NCI-H345 (cell line): ENCODE results near the gene TIMM44.
"Not testable (repeated sequence)": the region's sequence is repeated elsewhere in the genome, so short reads cannot be mapped to it uniquely, and the experiment has no call there.

ENCODE experiments used
- DNase-seq: peaks from one replicate; lab custom pipeline; 2025; lab: John Stamatoyannopoulos, UW

TIMM44 gene

GRCh38 chr19:7900401-7900870 lies 43.0 kb downstream of the TIMM44 start:
- DNase-seq = no peak

- DNase-seq = no peak
Observed at GRCh38 chr19:7899751-7900378, 43.6 kb downstream of the TIMM44 start.

- no peak for DNase-seq
Observed at GRCh38 chr19:7898967-7899366, 44.5 kb downstream of the TIMM44 start.

DNA sequence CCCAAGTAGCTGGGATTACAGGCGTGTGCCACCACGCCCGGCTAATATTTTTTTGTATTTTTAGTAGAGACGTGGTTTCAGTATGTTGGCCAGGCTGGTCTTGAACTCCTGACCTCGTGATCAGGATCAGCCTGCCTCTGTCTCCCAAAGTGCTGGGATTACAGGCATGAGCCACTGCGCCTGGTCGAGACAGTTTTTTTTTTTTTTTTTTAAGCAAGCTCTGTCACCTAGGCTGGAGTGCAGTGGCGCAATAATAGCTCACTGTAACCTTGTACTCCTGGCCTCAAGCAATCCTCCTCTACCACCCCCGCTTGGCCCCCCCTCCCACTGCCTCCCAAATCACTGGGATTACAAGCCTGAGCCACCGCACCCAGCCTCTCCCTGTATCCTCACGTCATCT lies 46.2 kb downstream of the TIMM44 start:
- no peak for DNase-seq

- DNase-seq = no peak
Observed at GRCh38 chr19:7895565-7895964, 47.9 kb downstream of the TIMM44 start.

- no peak for DNase-seq
Observed at GRCh38 chr19:7894612-7895309, 48.7 kb downstream of the TIMM44 start.

DNA sequence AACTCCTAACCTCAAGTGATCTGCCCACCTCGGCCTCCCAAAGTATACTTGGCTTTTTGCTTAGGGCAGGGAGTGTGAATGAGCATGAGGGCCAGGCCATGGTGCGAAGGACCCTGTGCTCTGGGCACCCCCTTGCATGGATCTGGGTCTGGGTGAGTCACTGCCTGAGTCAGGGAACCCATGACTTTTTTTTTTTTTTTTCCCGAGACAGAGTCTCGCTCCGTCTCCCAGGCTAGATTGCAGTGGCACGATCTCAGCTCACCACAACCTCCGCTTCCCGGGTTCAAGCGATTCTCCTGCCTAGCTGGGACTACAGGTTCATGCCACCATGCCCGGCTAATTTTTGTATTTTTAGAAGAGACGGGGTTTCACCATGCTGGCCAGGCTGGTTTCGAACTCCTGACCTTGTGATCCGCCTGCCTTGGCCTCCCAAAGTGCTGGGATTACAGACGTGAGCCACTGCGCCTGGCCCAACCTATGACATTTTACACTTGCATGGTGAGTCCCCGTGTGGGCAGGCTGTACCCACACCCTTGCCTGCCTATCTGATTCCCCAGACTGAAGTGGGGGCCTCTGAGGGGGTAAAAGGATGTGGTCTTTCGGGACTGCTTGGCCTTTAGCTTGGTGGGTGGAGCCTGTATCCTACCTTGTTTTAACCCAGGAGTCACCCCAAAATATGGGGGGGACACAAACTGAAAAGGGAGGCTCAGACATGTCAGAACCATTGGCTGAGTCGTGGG lies 49.9 kb downstream of the TIMM44 start:
- DNase-seq = not testable (repeated sequence)

DNA sequence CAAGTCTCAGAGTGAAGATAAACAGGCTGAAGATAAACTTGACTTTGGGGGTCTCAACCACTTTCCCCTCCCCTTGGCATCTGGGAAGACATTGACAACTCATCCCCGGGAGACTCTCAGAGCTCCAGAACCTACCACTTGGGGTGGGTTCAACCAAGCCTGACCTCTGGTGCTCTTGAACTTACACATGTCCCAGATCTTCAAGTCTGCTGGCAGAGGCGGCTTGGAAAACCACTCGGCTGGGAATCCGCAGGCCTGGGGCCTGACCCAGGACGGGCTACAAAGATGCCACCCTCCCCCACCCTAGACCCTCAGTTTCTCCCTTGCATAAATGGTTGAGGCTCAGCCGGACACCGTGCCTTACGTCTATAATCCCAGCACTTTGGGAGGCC lies 54.6 kb downstream of the TIMM44 start:
- no peak for DNase-seq

DNA sequence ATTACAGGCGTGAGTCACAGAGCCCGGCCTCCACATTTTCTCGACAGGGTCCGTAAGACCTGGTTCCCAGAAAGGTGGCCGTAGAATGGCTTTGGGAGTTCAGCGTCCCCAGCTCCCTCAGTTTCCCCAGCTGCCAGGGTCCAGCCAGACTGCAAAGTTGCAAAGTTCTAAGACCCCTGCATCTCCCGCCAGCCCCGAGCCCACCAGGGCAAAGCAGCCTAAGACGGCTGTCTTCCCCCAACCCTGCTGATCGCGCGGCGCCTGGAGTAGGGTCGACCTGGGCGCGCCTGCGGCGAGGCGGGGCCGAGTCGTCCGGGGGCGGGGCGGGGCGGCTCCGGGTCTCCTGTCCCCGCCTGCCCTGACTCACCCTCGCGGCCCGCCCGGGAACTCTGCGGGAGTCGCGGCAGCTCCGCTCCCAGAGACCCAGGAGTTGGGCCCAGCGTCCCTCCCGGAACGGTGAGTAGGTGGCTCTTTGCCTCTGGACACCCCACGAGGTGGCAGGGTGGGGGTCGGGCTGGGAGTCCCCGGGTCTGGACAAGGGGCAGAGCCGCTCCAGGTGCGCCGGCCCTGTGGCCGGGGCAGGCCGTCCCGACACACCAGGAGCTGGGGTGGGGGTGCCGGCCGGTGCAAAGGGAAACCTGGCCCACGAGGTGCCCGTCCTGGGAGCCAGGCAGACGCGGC lies 55.2 kb downstream of the TIMM44 start, which contains the start of gene LRRC8E:
TSS of gene LRRC8E (plus strand) at position 366 of the 681 bp plus-strand sequence. CDS start 7,094 bp downstream, outside the sequence.
- no peak for DNase-seq

- no peak for DNase-seq
Observed at GRCh38 chr19:7887408-7888144, 55.9 kb downstream of the TIMM44 start.

GRCh38 chr19:7885818-7886217 lies 57.6 kb downstream of the TIMM44 start:
- DNase-seq = no peak

GRCh38 chr19:7883796-7884570 lies 59.5 kb downstream of the TIMM44 start:
- DNase-seq = no peak

DNA sequence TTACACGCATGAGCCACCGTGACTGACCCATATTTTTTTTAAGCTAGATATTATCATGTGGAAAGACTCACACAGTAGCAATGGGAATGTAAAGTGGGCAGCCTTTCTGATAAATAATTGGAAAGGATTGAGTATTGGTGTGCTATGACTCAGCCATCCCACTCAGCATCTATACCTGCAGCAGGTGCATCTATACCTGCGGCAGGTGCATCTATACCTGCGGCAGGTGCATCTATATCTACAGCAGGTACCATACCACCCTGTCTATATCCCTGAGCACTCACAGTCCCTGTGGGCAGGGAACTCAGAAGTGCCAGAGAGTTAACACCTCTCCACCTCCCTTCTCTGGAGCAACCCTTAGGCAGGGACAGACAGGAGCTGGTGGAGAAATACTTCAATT lies 60.4 kb downstream of the TIMM44 start:
- DNase-seq = no peak

- no peak for DNase-seq
Observed at GRCh38 chr19:7881910-7882309, 61.6 kb downstream of the TIMM44 start.

- DNase-seq = no peak
Observed at GRCh38 chr19:7879836-7880235, 63.6 kb downstream of the TIMM44 start.

DNA sequence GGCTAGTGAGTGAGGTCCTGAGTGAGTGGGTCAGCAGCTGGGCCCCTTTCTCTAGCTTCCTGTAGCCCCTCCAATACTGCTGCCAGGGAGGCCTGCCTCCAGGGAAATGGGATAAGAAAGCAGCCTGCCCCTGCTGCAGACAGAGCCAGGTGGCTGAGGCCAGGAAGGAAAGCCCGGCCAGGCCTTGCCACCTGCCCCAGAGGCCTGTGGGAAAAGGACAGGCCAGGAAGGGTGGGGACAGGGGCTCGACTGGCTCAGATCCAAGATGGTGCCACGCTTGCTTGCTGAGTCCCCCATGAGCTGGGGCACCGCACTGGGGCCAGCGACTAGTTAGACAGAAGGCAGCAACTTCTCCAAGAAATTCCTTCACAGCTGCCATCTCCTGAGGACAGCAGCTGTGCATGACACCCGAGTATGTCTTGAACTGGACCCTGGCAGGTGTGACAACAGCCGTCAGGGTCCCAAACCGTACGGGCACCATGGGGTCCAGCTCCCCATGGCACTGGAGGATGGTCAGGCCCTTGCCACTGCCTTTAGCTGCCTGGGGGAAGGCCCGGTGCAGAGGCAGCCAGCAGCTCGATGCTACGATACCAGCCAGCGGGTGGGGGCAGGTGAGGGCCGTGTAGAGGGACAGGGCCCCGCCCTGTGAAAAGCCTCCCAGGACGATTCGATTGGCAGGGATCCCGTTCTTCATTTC lies 64.2 kb downstream of the TIMM44 start:
- DNase-seq = no peak

DNA sequence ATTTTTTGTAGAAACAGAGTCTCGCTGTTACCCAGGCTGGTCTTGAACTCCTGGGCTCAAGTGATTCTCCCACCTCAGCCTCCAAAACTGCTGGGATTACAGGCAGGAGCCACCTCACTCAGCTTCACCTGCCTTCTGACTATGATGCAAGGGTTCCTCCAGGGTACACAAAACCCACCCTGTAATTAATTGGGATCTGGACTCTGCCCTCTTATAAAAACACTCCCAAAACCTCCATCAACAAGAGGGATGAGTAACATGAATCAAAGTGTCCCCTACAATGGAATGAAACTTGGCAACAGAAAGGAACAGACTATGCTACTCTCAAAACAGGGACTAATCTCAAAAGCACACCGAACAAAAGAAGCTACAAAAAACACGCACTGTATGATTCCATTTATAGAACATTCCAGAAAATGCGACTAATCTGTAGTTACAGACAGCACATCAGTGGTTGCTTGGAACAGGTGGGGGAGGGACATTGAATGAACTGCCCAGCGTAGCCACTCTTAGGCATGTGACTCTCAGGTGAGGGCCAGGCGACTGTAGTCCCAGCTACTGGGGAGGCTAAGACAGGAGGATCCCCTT lies 66.1 kb downstream of the TIMM44 start:
- DNase-seq = no peak
